Adrenal gland (tissue), 5 donors: ENCODE data around the gene ADGRD2.

Source experiments
- CTCF ChIP-seq, 6 experiments: fragments of 450-650 bp in 4 of 6; fragments of 200-600 bp in 2 of 6; sonication (generic) in 1 of 6; IDR thresholded peaks; 1 replicate in 5 of 6; 2 replicates in 1 of 6; pipeline versions ENCODE4 v1.5.1 to v1.8.0; 2016 to 2021; ENCODE audit warnings: antibody characterized with exemption in 6 of 6, mild to moderate bottlenecking in 2 of 6, moderate library complexity in 1 of 6
- POLR2A ChIP-seq, 2 donors: fragments of 450-650 bp; IDR thresholded peaks; one replicate each; pipeline ENCODE4 v1.6.1; 2017; ENCODE audit warnings: antibody characterized with exemption in 2 of 2, mild to moderate bottlenecking in 2 of 2, moderate library complexity in 1 of 2
- donor health status: DM: no; HTN: no; CAD: no.

- no peak for TF ChIP-seq CTCF (IDR thresholded peaks at IDR 0.05)
- TF ChIP-seq POLR2A (IDR thresholded peaks at IDR 0.05): no peak
Observed at GRCh38 chr9:124485936-124486335, 35.7 kb downstream of the ADGRD2 start.
